Smooth muscle cell (in vitro differentiated cells): ENCODE results near the gene RNF133. TPM values are rescaled to one million over a fixed set of nuclear protein-coding genes. Genes with fewer than 3 reads are reported as not detected.

ENCODE experiments used
- DNase-seq: peaks from one replicate; lab custom pipeline; 2025; ENCODE audit not compliant: unreplicated experiment; lab: John Stamatoyannopoulos, UW
- H2AFZ ChIP-seq: fragments of 200-600 bp; sonication (generic); 2 replicates; pipeline ENCODE4 v1.6.0; 2016; ENCODE audit warnings: antibody characterized with exemption, low read depth, mild to moderate bottlenecking
- H3F3A ChIP-seq: fragments of 200-600 bp; sonication (generic); 2 replicates; pipeline ENCODE4 v1.6.0; 2017; ENCODE audit warnings: antibody characterized with exemption, low read depth
- H3K27ac ChIP-seq: fragments of 200-600 bp; sonication (generic); 2 replicates; pipeline ENCODE4 v1.5.1; 2016; ENCODE audit warnings: low read depth, mild to moderate bottlenecking
- H3K27me3 ChIP-seq: fragments of 200-600 bp; sonication (generic); 2 replicates; pipeline ENCODE4 v1.6.1; 2016; ENCODE audit warnings: low read depth, mild to moderate bottlenecking
- H3K36me3 ChIP-seq: fragments of 200-600 bp; sonication (generic); 2 replicates; pipeline ENCODE4 v1.5.1; 2016; ENCODE audit warnings: low read depth
- H3K4me1 ChIP-seq: fragments of 200-600 bp; sonication (generic); 2 replicates; pipeline ENCODE4 v1.5.1; 2016; ENCODE audit warnings: low read depth
- H3K4me2 ChIP-seq: fragments of 200-600 bp; sonication (generic); 2 replicates; pipeline ENCODE4 v1.6.0; 2016; ENCODE audit warnings: mild to moderate bottlenecking
- H3K4me3 ChIP-seq: fragments of 200-600 bp; sonication (generic); 2 replicates; pipeline ENCODE4 v1.5.1; 2016; ENCODE audit warnings: mild to moderate bottlenecking
- H3K79me2 ChIP-seq: fragments of 200-600 bp; sonication (generic); 2 replicates; pipeline ENCODE4 v1.6.0; 2016; ENCODE audit warnings: low read depth, mild to moderate bottlenecking
- H3K9ac ChIP-seq: fragments of 200-600 bp; sonication (generic); 2 replicates; pipeline ENCODE4 v1.6.0; 2016; ENCODE audit warnings: low read depth
- H3K9me3 ChIP-seq: fragments of 200-600 bp; sonication (generic); replicated peaks from 2 replicates; pipeline ENCODE4 v1.5.1; 2016; ENCODE audit warnings: low read depth
- H4K20me1 ChIP-seq: fragments of 200-600 bp; sonication (generic); 2 replicates; pipeline ENCODE4 v1.6.0; 2016; ENCODE audit warnings: low read depth
- CTCF ChIP-seq: fragments of 200-600 bp; sonication (generic); IDR thresholded peaks from 2 replicates; pipeline ENCODE4 v1.5.1; 2017; ENCODE audit warnings: borderline replicate concordance, mild to moderate bottlenecking, antibody characterized with exemption; ENCODE audit not compliant: insufficient read depth, poor library complexity, severe bottlenecking
- WGBS: methylation state at CpG from one replicate; pipeline ENCODE4 v1.1.7; 2016; ENCODE audit warnings: low lambda C conversion rate; 5-methylcytosine and 5-hydroxymethylcytosine counted together
- polyA plus RNA-seq: library from polyadenylated mRNA; unstranded; fragments of >200 nt; fragmentation: Nextera tagmentation; extraction: Ambion mirVana; gene quantifications from 2 replicates; pipeline ENCODE4 v1.2.1, GENCODE V29; 2016
- total RNA-seq: library from RNA; depleted of rRNA; stranded (reverse); fragments of >200 nt; gene quantifications from 2 replicates; pipeline ENCODE4 v1.2.3, GENCODE V29; 2014

RNF133 gene
- total and polyA plus RNA-seq, 2 experiments from 2014 or later = 0.36 TPM; not detected in 1

GRCh38 chr7:122688400-122688998 lies 10.4 kb downstream of the RNF133 start:
- Histone ChIP-seq H3K9me3 (no peaks in the 10 kb centered on the region), H4K20me1 (no peaks in the 10 kb centered on the region), H3K4me1 (no peaks in the 10 kb centered on the region), H3K27me3 (no peaks in the 10 kb centered on the region), H3F3A (no peaks in the 10 kb centered on the region), H3K9ac (no peak overlapping the region), H3K36me3 (no peaks in the 10 kb centered on the region), H3K79me2 (no peaks in the 10 kb centered on the region), H3K4me3 (no peak overlapping the region), H2AFZ (no peak overlapping the region), H3K27ac (no peak overlapping the region), H3K4me2 (no peak overlapping the region)
- no peak for DNase-seq
- TF ChIP-seq CTCF = no peak
- 72% methylated on average over 6 of the region's 6 CpGs for WGBS

- Histone ChIP-seq H3K4me3 (no peak overlapping the region), H3K9me3 (no peaks in the 10 kb centered on the region), H3K27me3 (no peaks in the 10 kb centered on the region), H2AFZ (no peak overlapping the region), H4K20me1 (no peaks in the 10 kb centered on the region), H3K27ac (no peak overlapping the region), H3K9ac (no peak overlapping the region), H3F3A (no peaks in the 10 kb centered on the region), H3K4me1 (no peaks in the 10 kb centered on the region), H3K79me2 (no peaks in the 10 kb centered on the region), H3K4me2 (no peak overlapping the region), H3K36me3 (no peaks in the 10 kb centered on the region)
- 70% methylated on average over 10 of the region's 10 CpGs for WGBS
- DNase-seq = no peak
- TF ChIP-seq CTCF = no peak
These were observed 12.5 kb downstream of the RNF133 start for GRCh38 chr7:122686360-122686878.

GRCh38 chr7:122684504-122684903 lies 14.4 kb downstream of the RNF133 start:
- H3K4me1 ChIP-seq = no peaks in the 10 kb centered on the region
- no peaks in the 10 kb centered on the region for H3K9me3 ChIP-seq
- H4K20me1 ChIP-seq = no peaks in the 10 kb centered on the region
- H3K4me2 ChIP-seq = no peak overlapping the region
- no peaks in the 10 kb centered on the region for H3F3A ChIP-seq
- no peaks in the 10 kb centered on the region for H3K79me2 ChIP-seq
- no peak overlapping the region for H2AFZ ChIP-seq
- no peak overlapping the region for H3K9ac ChIP-seq
- no peak overlapping the region for H3K27ac ChIP-seq
- TF ChIP-seq CTCF = no peak
- no peak for DNase-seq
- no peak overlapping the region for H3K4me3 ChIP-seq
- no peaks in the 10 kb centered on the region for H3K36me3 ChIP-seq
- 74% methylated on average over 2 of the region's 2 CpGs for WGBS
- no peaks in the 10 kb centered on the region for H3K27me3 ChIP-seq
